ENCODE results near the gene INPP5F. TPM values are rescaled to one million over a fixed set of nuclear protein-coding genes. Genes with fewer than 3 reads are reported as not detected.

Gene INPP5F
- total and polyA plus RNA-seq, 2 of the 13 experiments (the other 11 are each of a cell fraction or from before 2014, with no cell fraction given), result 12.5 to 15.7 TPM

DNA sequence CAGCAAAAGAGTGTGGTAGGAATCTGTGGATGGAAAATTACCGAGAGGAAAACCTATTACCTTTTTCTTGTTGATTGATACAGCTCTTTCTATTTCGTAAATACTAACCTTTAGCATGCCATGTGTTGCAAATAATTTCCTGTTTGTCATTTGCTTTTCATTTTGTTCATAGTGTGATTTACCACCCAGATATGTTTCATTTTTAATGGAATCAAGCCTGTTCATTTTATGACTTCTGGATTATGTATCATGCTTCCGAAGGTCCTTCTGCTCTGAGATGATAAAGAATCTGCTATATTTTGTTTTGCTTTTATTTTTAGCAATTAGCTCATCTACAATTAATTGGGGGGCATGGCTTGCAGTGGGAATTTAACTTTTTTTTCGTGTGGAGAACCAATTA, 46.5 kb downstream of the INPP5F start:
- no peak overlapping the region for H3K27ac ChIP-seq (ENCODE audit: extremely low read length, insufficient read depth, low read length)
- TF ChIP-seq, protein P1, sequence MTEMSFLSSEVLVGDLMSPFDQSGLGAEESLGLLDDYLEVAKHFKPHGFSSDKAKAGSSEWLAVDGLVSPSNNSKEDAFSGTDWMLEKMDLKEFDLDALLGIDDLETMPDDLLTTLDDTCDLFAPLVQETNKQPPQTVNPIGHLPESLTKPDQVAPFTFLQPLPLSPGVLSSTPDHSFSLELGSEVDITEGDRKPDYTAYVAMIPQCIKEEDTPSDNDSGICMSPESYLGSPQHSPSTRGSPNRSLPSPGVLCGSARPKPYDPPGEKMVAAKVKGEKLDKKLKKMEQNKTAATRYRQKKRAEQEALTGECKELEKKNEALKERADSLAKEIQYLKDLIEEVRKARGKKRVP (CRISPR knock-in tag; IDR thresholded peaks at IDR 0.05), result no peak
- TF ChIP-seq GTF2F1 (IDR thresholded peaks at IDR 0.05; ENCODE audit: low read length) (no peak), ZNF451 (CRISPR knock-in tag; IDR thresholded peaks at IDR 0.05) (no peak), ZNF614 (CRISPR knock-in tag; IDR thresholded peaks at IDR 0.05; ENCODE audit: borderline replicate concordance) (no peak), YY1 (IDR thresholded peaks at IDR 0.05; ENCODE audit: insufficient read depth, insufficient replicate concordance, low read depth, low read length) (no peak), ZNF3 (CRISPR knock-in tag; IDR thresholded peaks at IDR 0.05) (no peak), ZNF75D (CRISPR knock-in tag; IDR thresholded peaks at IDR 0.05; ENCODE audit: borderline replicate concordance) (no peak), RAD21 (CRISPR knock-in tag; IDR thresholded peaks at IDR 0.05) (no peak), MIXL1 (CRISPR knock-in tag; IDR thresholded peaks at IDR 0.05) (no peak), HOXA5 (CRISPR knock-in tag; IDR thresholded peaks at IDR 0.05) (no peak), PLRG1 (conservative IDR thresholded peaks at IDR 0.05) (no peak), ESRRA (CRISPR knock-in tag; IDR thresholded peaks at IDR 0.05; ENCODE audit: low read depth) (no peak), GABPA (IDR thresholded peaks at IDR 0.05; ENCODE audit: low read depth, low read length) (no peak), GABPA (CRISPR knock-in tag; IDR thresholded peaks at IDR 0.05; ENCODE audit: low read depth) (no peak), ZNF850 (CRISPR knock-in tag; conservative IDR thresholded peaks at IDR 0.05) (no peak)
- TF ChIP-seq, protein P2, sequence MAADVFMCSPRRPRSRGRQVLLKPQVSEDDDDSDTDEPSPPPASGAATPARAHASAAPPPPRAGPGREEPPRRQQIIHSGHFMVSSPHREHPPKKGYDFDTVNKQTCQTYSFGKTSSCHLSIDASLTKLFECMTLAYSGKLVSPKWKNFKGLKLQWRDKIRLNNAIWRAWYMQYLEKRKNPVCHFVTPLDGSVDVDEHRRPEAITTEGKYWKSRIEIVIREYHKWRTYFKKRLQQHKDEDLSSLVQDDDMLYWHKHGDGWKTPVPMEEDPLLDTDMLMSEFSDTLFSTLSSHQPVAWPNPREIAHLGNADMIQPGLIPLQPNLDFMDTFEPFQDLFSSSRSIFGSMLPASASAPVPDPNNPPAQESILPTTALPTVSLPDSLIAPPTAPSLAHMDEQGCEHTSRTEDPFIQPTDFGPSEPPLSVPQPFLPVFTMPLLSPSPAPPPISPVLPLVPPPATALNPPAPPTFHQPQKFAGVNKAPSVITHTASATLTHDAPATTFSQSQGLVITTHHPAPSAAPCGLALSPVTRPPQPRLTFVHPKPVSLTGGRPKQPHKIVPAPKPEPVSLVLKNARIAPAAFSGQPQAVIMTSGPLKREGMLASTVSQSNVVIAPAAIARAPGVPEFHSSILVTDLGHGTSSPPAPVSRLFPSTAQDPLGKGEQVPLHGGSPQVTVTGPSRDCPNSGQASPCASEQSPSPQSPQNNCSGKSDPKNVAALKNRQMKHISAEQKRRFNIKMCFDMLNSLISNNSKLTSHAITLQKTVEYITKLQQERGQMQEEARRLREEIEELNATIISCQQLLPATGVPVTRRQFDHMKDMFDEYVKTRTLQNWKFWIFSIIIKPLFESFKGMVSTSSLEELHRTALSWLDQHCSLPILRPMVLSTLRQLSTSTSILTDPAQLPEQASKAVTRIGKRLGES (CRISPR knock-in tag; IDR thresholded peaks at IDR 0.05; ENCODE audit: borderline replicate concordance), result no peak
- TF ChIP-seq, protein P3, sequence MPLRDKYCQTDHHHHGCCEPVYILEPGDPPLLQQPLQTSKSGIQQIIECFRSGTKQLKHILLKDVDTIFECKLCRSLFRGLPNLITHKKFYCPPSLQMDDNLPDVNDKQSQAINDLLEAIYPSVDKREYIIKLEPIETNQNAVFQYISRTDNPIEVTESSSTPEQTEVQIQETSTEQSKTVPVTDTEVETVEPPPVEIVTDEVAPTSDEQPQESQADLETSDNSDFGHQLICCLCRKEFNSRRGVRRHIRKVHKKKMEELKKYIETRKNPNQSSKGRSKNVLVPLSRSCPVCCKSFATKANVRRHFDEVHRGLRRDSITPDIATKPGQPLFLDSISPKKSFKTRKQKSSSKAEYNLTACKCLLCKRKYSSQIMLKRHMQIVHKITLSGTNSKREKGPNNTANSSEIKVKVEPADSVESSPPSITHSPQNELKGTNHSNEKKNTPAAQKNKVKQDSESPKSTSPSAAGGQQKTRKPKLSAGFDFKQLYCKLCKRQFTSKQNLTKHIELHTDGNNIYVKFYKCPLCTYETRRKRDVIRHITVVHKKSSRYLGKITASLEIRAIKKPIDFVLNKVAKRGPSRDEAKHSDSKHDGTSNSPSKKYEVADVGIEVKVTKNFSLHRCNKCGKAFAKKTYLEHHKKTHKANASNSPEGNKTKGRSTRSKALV (CRISPR knock-in tag; IDR thresholded peaks at IDR 0.05), result no peak
- TF ChIP-seq, protein P4, sequence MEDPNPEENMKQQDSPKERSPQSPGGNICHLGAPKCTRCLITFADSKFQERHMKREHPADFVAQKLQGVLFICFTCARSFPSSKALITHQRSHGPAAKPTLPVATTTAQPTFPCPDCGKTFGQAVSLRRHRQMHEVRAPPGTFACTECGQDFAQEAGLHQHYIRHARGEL (CRISPR knock-in tag; IDR thresholded peaks at IDR 0.05), result no peak
- TF ChIP-seq, protein P5, sequence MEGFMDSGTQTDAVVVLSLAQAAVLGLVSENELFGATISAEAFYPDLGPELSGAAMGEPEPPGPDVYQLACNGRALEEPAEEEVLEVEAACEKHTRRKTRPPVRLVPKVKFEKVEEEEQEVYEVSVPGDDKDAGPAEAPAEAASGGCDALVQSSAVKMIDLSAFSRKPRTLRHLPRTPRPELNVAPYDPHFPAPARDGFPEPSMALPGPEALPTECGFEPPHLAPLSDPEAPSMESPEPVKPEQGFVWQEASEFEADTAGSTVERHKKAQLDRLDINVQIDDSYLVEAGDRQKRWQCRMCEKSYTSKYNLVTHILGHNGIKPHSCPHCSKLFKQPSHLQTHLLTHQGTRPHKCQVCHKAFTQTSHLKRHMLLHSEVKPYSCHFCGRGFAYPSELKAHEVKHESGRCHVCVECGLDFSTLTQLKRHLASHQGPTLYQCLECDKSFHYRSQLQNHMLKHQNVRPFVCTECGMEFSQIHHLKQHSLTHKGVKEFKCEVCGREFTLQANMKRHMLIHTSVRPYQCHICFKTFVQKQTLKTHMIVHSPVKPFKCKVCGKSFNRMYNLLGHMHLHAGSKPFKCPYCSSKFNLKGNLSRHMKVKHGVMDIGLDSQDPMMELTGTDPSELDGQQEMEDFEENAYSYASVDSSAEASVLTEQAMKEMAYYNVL (CRISPR knock-in tag; IDR thresholded peaks at IDR 0.05; ENCODE audit: borderline replicate concordance), result no peak
- POLR2A ChIA-PET, result no interaction called here
- intact Hi-C loops (cut with micrococcal nuclease; ENCODE audit: unreplicated experiment) (no loop called here), in situ Hi-C loops (cut with HindIII; ENCODE audit: extremely low pct_ligation_motif_present, low pct_unique_long_range_greater_than_20kb) (no loop called here)
- H3K36me3 ChIP-seq (replicated peaks in 1 of 2; ENCODE audit: control insufficient read depth in 1 of 2, insufficient read depth in 2 of 2, low read length in 2 of 2), result no peaks in the 10 kb centered on the region
- DNase-seq (ENCODE audit: low spot score), result no peak
- H2AFZ ChIP-seq (ENCODE audit: low read length), result no peak overlapping the region
- H3K4me2 ChIP-seq (ENCODE audit: low read depth, low read length), result no peak overlapping the region
- peaks cover 6% of the 10 kb centered on the region for H3K79me2 ChIP-seq (ENCODE audit: insufficient read depth, low read length)
- ATAC-seq, result no peak
- no peak overlapping the region for H3K4me3 ChIP-seq (replicated peaks in 1 of 3; ENCODE audit: insufficient read depth in 1 of 3, low read depth in 2 of 3, low read length in 3 of 3)
- peaks cover 18% of the 10 kb centered on the region for H3K4me1 ChIP-seq (ENCODE audit: insufficient read depth, low read length)
- no peak for FAIRE-seq
- 92% methylated on average over 4 of the region's 4 CpGs for WGBS (ENCODE audit: low lambda C conversion rate)
- H3K27me3 ChIP-seq (ENCODE audit: control insufficient read depth in 1 of 2, insufficient read depth in 2 of 2, low read length in 2 of 2), result no peaks in the 10 kb centered on the region
- no peaks in the 10 kb centered on the region for H3K9me3 ChIP-seq (ENCODE audit: low read length)
- H4K20me1 ChIP-seq (ENCODE audit: insufficient read depth, low read length), result no peaks in the 10 kb centered on the region
- no peak overlapping the region for H3K9ac ChIP-seq (ENCODE audit: insufficient read depth, low read depth, low read length)
- CTCF ChIA-PET (ENCODE audit: low intra/inter-chr PET ratio, low total read pairs), result no interaction called here
- BruUV-seq (replicated peaks), result no TSS peak
